Progenitor cell of endocrine pancreas (in vitro differentiated cells): Measurements from ENCODE around the gene IL1F10. TPM values are rescaled to one million over a fixed set of nuclear protein-coding genes. Genes with fewer than 3 reads are reported as not detected.
"Not testable (repeated sequence)": the region's sequence is repeated elsewhere in the genome, so short reads cannot be mapped to it uniquely, and the experiment has no call there.

Experiments used
- DNase-seq: peaks from one replicate; pipeline ENCODE4 v3.0.0; 2021; ENCODE audit warnings: low spot score; ENCODE audit not compliant: unreplicated experiment
- H3K27ac Mint-ChIP-seq: 2 replicates; pipeline ENCODE4 v1.8.0; 2021; ENCODE audit warnings: mild to moderate bottlenecking, moderate library complexity, mixed read lengths
- H3K27me3 Mint-ChIP-seq: 2 replicates; pipeline ENCODE4 v1.8.0; 2021; ENCODE audit warnings: mixed read lengths
- H3K36me3 Mint-ChIP-seq: 2 replicates; pipeline ENCODE4 v1.8.0; 2022; ENCODE audit warnings: mixed read lengths; ENCODE audit not compliant: insufficient read depth
- H3K4me1 Mint-ChIP-seq: 2 replicates; pipeline ENCODE4 v1.8.0; 2021; ENCODE audit warnings: low read depth, mixed read lengths
- H3K4me3 Mint-ChIP-seq: 2 replicates; pipeline ENCODE4 v1.8.0; 2021; ENCODE audit warnings: low read depth, mild to moderate bottlenecking, moderate library complexity, mixed read lengths
- H3K9me3 Mint-ChIP-seq: 2 replicates; pipeline ENCODE4 v1.8.0; 2021; ENCODE audit warnings: low read depth, mixed read lengths
- total RNA-seq: library from RNA; stranded (reverse); gene quantifications from 2 replicates; pipeline ENCODE4 v1.2.1, GENCODE V29; 2021
- TF ChIP-seq, protein P1 (sequence below): fragments of 200-600 bp; sonication (generic); IDR thresholded peaks from one replicate; pipeline ENCODE4 v1.5.0; 2021; ENCODE audit warnings: antibody characterized with exemption, mild to moderate bottlenecking; ENCODE audit not compliant: unreplicated experiment

The IL1F10 gene
- total RNA-seq, 1 donor from 2014 or later = not detected

DNA sequence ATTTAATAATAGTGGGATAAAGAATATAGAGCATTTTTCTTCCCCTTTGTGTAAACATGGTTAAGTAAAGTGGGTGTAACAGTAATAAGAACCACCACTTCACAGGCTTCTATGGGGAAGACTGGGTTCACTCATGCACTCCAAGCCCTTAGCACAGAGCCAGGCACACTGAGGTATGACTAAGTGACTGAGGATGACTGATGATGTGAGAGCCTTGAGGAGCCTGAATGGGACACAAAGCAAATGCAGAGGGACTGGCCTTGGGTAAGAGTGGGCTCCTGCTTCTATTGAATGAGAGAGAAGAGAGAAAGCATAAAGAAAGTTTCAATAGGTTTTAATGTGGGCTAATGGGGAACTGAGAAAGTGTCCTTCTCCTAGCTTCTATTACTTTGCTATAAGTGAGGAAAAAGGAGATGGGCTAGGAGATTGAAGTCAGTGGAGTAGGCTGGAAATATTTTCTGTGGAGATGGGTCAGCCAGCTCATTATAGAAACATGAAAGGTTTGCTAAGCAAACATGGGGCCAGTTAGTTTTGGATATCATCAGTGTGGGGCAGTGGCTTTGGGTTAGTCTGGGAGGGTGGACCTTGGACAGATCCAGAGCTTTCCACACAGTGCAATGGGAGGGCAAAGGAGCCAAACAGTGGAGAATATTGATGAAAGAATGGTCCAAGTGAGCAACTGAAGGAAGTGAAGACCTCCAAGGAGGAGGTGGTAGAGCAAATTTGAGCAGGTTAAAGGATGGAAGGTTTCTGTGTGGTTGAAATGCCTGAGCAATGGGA, 20.6 kb downstream of the IL1F10 start:
- H3K36me3 Mint-ChIP-seq = no peaks in the 10 kb centered on the region
- H3K27me3 Mint-ChIP-seq = peaks cover 9% of the 10 kb centered on the region
- no peaks in the 10 kb centered on the region for H3K4me1 Mint-ChIP-seq
- H3K4me3 Mint-ChIP-seq = no peak overlapping the region
- H3K9me3 Mint-ChIP-seq = no peaks in the 10 kb centered on the region
- no peak for DNase-seq
- TF ChIP-seq, protein P1, sequence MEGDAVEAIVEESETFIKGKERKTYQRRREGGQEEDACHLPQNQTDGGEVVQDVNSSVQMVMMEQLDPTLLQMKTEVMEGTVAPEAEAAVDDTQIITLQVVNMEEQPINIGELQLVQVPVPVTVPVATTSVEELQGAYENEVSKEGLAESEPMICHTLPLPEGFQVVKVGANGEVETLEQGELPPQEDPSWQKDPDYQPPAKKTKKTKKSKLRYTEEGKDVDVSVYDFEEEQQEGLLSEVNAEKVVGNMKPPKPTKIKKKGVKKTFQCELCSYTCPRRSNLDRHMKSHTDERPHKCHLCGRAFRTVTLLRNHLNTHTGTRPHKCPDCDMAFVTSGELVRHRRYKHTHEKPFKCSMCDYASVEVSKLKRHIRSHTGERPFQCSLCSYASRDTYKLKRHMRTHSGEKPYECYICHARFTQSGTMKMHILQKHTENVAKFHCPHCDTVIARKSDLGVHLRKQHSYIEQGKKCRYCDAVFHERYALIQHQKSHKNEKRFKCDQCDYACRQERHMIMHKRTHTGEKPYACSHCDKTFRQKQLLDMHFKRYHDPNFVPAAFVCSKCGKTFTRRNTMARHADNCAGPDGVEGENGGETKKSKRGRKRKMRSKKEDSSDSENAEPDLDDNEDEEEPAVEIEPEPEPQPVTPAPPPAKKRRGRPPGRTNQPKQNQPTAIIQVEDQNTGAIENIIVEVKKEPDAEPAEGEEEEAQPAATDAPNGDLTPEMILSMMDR = no peak
- no peak overlapping the region for H3K27ac Mint-ChIP-seq

DNA sequence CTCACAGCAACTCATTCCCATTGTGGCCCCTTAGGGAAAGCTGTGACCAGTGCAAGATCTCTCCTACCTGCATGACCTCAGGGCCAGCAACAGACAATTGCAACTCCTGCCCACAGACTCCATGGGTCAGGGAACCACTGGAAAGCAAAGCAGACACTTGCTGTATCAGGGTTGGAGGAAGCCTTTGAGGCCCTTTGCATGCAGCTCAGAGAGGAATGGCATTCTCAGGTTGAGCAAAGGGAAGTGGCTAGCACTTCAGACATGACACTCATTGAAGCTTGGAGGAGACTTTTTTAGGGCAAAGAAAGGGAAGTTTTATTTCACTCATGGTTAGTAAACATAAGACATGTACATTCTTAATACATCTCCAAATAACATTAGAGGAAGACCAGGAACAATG, 22.1 kb downstream of the IL1F10 start:
- Mint-ChIP-seq H3K27me3 (peaks cover 8% of the 10 kb centered on the region), H3K36me3 (no peaks in the 10 kb centered on the region), H3K4me1 (no peaks in the 10 kb centered on the region), H3K9me3 (no peaks in the 10 kb centered on the region), H3K27ac (no peak overlapping the region), H3K4me3 (no peak overlapping the region)
- TF ChIP-seq, protein P1 = no peak
- no peak for DNase-seq

DNA sequence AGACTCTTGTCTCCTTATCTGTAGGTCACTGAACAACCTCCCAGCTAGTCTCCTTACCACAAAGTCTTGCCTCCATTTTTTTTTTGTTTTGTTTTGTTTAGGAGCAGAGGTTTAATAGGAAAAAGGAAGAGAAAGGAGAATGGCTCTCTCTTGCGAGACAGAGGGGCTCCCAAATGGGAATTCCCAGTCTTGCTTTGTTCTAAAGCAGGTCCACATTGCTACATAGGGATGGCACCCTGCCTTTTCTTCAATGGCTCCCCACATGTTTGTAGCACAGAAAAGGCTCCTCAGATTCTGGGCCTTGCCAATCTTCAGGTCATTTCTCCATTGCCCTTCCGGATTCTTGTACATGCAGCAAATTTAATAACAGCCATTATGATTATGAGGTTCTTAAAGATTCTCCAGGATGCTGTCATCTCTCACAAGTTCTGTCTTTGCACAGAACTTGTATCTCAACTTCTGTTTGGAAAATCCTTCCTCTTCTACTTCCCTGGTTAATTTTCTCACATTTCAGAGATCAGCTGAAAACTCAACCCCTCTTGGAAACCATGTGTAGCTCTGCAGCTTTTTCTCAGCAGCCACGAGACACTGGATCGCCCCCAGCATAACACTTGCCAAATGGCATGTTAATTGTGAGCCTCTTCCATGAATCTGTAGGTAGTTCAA, 23.6 kb downstream of the IL1F10 start:
- H3K9me3 Mint-ChIP-seq = peaks cover 7% of the 10 kb centered on the region
- H3K36me3 Mint-ChIP-seq = no peaks in the 10 kb centered on the region
- H3K4me3 Mint-ChIP-seq = no peak overlapping the region
- no peak overlapping the region for H3K27ac Mint-ChIP-seq
- no peaks in the 10 kb centered on the region for H3K27me3 Mint-ChIP-seq
- TF ChIP-seq, protein P1 = no peak
- no peaks in the 10 kb centered on the region for H3K4me1 Mint-ChIP-seq
- DNase-seq = no peak

DNA sequence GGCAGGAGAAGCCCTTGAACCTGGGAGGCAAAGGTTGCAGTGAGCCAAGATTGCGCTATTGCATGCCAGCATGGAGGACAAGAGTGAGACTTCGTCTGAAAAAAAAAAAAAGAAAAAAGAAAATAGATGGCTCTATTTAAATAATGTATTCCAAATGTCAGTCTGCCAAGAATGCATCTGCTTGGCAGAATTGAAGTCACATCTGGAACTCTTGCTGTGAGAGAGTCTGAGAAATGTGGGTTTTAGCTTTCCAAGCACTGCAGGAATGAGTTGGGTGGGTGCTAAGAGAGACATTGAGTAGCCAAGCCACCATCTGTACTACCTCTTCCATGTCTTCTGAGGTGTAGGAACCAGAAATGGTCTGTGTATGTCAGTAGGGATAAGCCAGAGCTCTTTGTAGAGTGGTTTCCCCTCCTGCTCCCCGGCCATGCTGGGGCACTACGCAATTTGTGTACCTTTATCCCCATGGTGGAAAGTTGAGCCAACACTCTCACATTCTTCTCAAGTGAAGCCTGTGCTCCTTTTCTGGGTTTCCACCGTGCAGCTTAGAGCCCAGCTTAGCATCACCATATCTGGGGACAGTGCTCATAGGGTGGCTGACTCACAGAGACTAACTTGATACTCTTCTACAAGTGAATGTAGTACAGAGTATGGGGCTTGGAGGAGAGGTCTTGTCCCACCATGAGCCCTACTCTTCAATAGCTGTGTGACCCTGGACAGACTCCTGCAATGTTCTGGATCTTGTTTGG, 25.3 kb downstream of the IL1F10 start:
- TF ChIP-seq, protein P1 = no peak
- no peak for DNase-seq
- Mint-ChIP-seq H3K27me3 (no peaks in the 10 kb centered on the region), H3K36me3 (no peaks in the 10 kb centered on the region), H3K4me3 (no peak overlapping the region), H3K9me3 (peaks cover 20% of the 10 kb centered on the region), H3K27ac (no peak overlapping the region), H3K4me1 (no peaks in the 10 kb centered on the region)

DNA sequence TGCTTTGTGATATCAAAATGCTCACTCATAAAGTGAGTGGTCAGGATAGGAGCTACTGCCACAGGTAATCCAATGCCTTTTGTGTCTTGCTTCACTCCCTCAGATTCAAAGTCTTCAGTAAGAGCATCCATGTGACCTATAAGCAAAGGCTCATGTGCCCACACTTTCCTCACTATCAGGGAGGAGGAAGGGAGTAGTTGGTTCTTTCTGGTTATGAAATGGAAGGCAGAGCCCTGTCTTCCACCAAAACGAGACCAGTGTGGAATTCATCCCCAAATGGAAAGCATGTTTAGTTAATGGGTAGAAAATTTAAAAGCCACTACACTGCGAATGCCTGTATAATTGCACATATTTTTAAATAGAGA, 25.8 kb downstream of the IL1F10 start:
- H3K4me1 Mint-ChIP-seq = no peaks in the 10 kb centered on the region
- H3K27me3 Mint-ChIP-seq = no peaks in the 10 kb centered on the region
- H3K27ac Mint-ChIP-seq = no peak overlapping the region
- DNase-seq = no peak
- TF ChIP-seq, protein P1 = no peak
- H3K36me3 Mint-ChIP-seq = no peaks in the 10 kb centered on the region
- peaks cover 21% of the 10 kb centered on the region for H3K9me3 Mint-ChIP-seq
- no peak overlapping the region for H3K4me3 Mint-ChIP-seq

DNA sequence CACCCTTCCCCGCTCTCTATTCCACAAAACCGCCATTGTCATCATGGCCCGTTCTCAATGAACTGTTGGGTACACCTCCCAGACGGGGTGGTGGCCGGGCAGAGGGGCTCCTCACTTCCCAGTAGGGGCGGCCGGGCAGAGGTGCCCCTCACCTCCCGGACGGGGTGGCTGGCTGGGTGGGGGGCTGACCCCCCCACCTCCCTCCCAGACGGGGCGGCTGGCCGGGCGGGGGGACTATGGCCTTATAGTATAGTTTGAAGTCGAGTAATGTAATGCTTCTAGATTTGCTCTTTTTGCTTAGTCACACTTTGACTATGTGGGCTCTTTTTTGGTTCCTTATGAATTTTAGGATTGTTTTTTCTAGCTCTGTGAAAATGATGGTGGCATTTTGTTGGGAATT, 28.5 kb downstream of the IL1F10 start:
- not testable (repeated sequence) for H3K36me3 Mint-ChIP-seq, H3K27me3 Mint-ChIP-seq, H3K4me3 Mint-ChIP-seq, DNase-seq, H3K4me1 Mint-ChIP-seq
- Mint-ChIP-seq H3K9me3 (peaks cover 21% of the 10 kb centered on the region), H3K27ac (peak overlapping the region; percentile 42)

DNA sequence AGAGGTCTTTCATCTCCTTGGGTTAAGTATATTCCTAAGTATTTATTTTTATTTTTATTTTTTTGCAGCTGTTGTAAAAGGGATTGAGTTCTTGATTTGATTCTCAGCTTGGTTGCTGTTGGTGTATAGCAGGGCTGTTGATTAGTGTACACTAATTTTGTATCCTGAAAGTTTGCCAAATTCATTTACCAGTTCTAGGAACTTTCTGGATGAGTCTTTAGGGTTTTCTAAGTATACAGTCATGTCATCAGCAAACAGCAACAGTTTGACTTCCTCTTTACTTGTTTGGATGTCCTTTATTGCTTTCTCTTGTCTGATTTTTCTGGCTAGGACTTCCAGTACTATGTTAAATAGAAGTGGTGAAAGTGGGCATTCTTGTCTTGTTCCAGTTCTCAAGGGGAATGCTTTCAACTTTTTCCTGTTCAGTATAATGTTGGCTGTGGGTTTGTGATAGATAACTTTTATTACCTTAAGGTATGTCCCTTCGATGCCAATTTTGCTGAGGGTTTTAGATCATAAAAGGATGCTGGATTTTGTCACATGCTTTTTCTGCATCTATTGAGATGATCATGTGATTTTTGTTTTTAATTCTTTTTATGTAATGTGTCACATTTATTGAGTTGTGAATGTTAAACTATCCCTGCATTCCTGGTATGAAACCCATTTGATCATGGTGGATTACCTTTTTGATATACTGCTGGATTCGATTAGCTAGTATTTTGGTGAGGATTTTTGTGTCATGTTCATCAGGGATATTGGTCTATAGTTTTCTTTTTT, 29.3 kb downstream of the IL1F10 start:
- peaks cover 21% of the 10 kb centered on the region for H3K9me3 Mint-ChIP-seq
- H3K4me3 Mint-ChIP-seq, DNase-seq, H3K4me1 Mint-ChIP-seq, H3K27ac Mint-ChIP-seq, H3K27me3 Mint-ChIP-seq, H3K36me3 Mint-ChIP-seq: not testable (repeated sequence)
